GM10248 (cell line): ENCODE results near the gene NTRK3.

ENCODE experiments used
- CTCF ChIA-PET: fragments of 300-600 bp; sonication (Branson Sonifier 250); formaldehyde crosslinking; extraction: SDS; loops from one replicate; lab custom pipeline; 2021; ENCODE audit warnings: antibody characterized with exemption; lab: Yijun Ruan, JAX
- POLR2A ChIA-PET: fragments of 350-650 bp; sonication (Branson Sonifier 250); formaldehyde crosslinking; extraction: SDS; loops from one replicate; lab custom pipeline; 2020; ENCODE audit warnings: antibody characterized with exemption; lab: Yijun Ruan, JAX
- DNase-seq: peaks from one replicate; pipeline ENCODE4 v3.0.0; 2012; ENCODE audit errors: extremely low spot score
- CTCF ChIP-seq: IDR thresholded peaks from 2 replicates; pipeline ENCODE4 v1.5.1; 2012; ENCODE audit warnings: mild to moderate bottlenecking, low read depth; ENCODE audit errors: extremely low read depth, missing control alignments, control extremely low read depth

Gene NTRK3

GRCh38 chr15:88108477-88108876 lies 148.1 kb downstream of the NTRK3 start:
- TF ChIP-seq CTCF = no peak
- ChIA-PET POLR2A (no interaction called here), CTCF (no interaction called here)
- no peak for DNase-seq

GRCh38 chr15:88106074-88106473 lies 150.5 kb downstream of the NTRK3 start:
- ChIA-PET POLR2A (no interaction called here), CTCF (no interaction called here)

GRCh38 chr15:88104357-88104756 lies 152.2 kb downstream of the NTRK3 start:
- CTCF ChIA-PET = interaction anchor here (1.6 kb wide), 1 partner anchor 14 kb away, joined by 4 read pairs; no protein-coding TSS in a partner anchor
- no peak for DNase-seq
- POLR2A ChIA-PET = no interaction called here
- no peak for TF ChIP-seq CTCF

More at GRCh38 chr15:88106074-88106473, 150.5 kb downstream of the NTRK3 start:
- DNase-seq = no peak
- no peak for TF ChIP-seq CTCF

- no peak for DNase-seq
- POLR2A ChIA-PET = no interaction called here
- CTCF ChIA-PET = interaction anchor here (0.7 kb wide), 1 partner anchor 10 kb away, joined by 3 read pairs; no protein-coding TSS in a partner anchor
- no peak for TF ChIP-seq CTCF
Observed at GRCh38 chr15:88100181-88100580, 156.4 kb downstream of the NTRK3 start.

GRCh38 chr15:88098361-88098760 lies 158.2 kb downstream of the NTRK3 start:
- CTCF ChIA-PET = no interaction called here
- POLR2A ChIA-PET = no interaction called here

GRCh38 chr15:88091444-88092016 lies 165.0 kb downstream of the NTRK3 start:
- TF ChIP-seq CTCF = no peak
- no peak for DNase-seq
- CTCF ChIA-PET = interaction anchor here (1.7 kb wide), 1 partner anchor 12 kb away, joined by 4 read pairs; no protein-coding TSS in a partner anchor
- POLR2A ChIA-PET = no interaction called here

More at GRCh38 chr15:88098361-88098760, 158.2 kb downstream of the NTRK3 start:
- no peak for DNase-seq
- TF ChIP-seq CTCF = no peak
